HCT116 (cell line): ENCODE data around the gene NLGN4Y. TPM values are rescaled to one million over a fixed set of nuclear protein-coding genes. Genes with fewer than 3 reads are reported as not detected.

Experiments
- ATAC-seq: fragments of 200-7000 bp; cut with Tn5 transposase; 2 replicates; pipeline ENCODE4 v1.9.1; 2020; ENCODE audit warnings: mild to moderate bottlenecking, moderate library complexity
- BruUV-seq: library from RNA; stranded (reverse); fragments of 400-500 nt; replicated peaks from 2 replicates; lab custom pipeline; 2021; lab: Mats Ljungman, UMichigan
- CTCF ChIA-PET: fragments of 300-600 bp; sonication (Branson Sonifier 250); formaldehyde crosslinking; loops from one replicate; lab custom pipeline; 2021; ENCODE audit warnings: antibody characterized with exemption; lab: Charles Lee
- POLR2A ChIA-PET: fragments of 300-600, 350-600 bp; sonication (Branson Sonifier 250); formaldehyde crosslinking; loops from one replicate; lab custom pipeline; 2021; ENCODE audit warnings: antibody characterized with exemption; lab: Charles Lee
- RAD21 ChIA-PET, 2 experiments: fragments of 300-600 bp; sonication (Branson Sonifier 250); formaldehyde crosslinking; loops; one replicate each; lab custom pipeline; 2023; ENCODE audit warnings: low total read pairs in 2 of 2; ENCODE audit not compliant: uncharacterized antibody in 2 of 2, unreplicated experiment in 2 of 2, low non-redundant PET in 1 of 2; lab: Charles Lee
- DNase-seq: peaks from one replicate; pipeline ENCODE4 v3.0.0-alpha.2; 2010; ENCODE audit warnings: low read depth, low spot score
- H2AFZ ChIP-seq: fragments of 200-600 bp; shearing (Covaris generic), sonication (generic); 2 replicates; pipeline ENCODE4 v1.6.1; 2017; ENCODE audit warnings: low read depth, mixed run types, mixed read lengths, antibody characterized with exemption, low read length; ENCODE audit not compliant: poor library complexity, severe bottlenecking
- H3K27ac ChIP-seq: 2 replicates; pipeline ENCODE4 v1.5.1; 2012; ENCODE audit warnings: low read depth, low read length
- H3K27me3 ChIP-seq: fragments of 200-600 bp; sonication (generic); 2 replicates; pipeline ENCODE4 v1.6.1; 2016; ENCODE audit warnings: mixed run types, low read length, mixed read lengths; ENCODE audit not compliant: insufficient read depth
- H3K36me3 ChIP-seq, 2 experiments: fragments of 200-500 bp in 1 of 2; fragments of 200-600 bp in 1 of 2; sonication (Bioruptor generic) in 1 of 2; sonication (generic) in 1 of 2; 2 replicates each; pipeline versions ENCODE4 v1.5.1 to v1.6.1; 2014 to 2016; ENCODE audit warnings: low read length in 2 of 2, inconsistent platforms in 1 of 2, mixed read lengths in 1 of 2, mixed run types in 1 of 2; ENCODE audit not compliant: insufficient read depth in 2 of 2, control insufficient read depth in 1 of 2
- H3K4me1 ChIP-seq, 2 experiments: fragments of 200-600 bp in 1 of 2; sonication (generic) in 1 of 2; 2 replicates each; pipeline versions ENCODE4 v1.5.1 to v1.6.1; 2012 to 2017; ENCODE audit warnings: low read length in 2 of 2, inconsistent platforms in 1 of 2, mild to moderate bottlenecking in 1 of 2, mixed read lengths in 1 of 2, mixed run types in 1 of 2, moderate library complexity in 1 of 2; ENCODE audit not compliant: insufficient read depth in 2 of 2, control insufficient read depth in 1 of 2
- H3K4me2 ChIP-seq: fragments of 200-600 bp; sonication (generic); 2 replicates; pipeline ENCODE4 v1.6.1; 2017; ENCODE audit warnings: mixed run types, low read length, mixed read lengths
- H3K4me3 ChIP-seq, 2 experiments: fragments of 200-600 bp in 1 of 2; sonication (generic) in 1 of 2; replicated peaks in 1 of 2; 2 replicates each; pipeline ENCODE4 v1.5.1; 2011 to 2016; ENCODE audit warnings: low read length in 2 of 2, control low read depth in 1 of 2, low read depth in 1 of 2, mild to moderate bottlenecking in 1 of 2, mixed read lengths in 1 of 2, mixed run types in 1 of 2
- H3K79me2 ChIP-seq: fragments of 200-600 bp; sonication (generic); 2 replicates; pipeline ENCODE4 v1.6.1; 2017; ENCODE audit warnings: mild to moderate bottlenecking, mixed run types, low read length, moderate library complexity, mixed read lengths; ENCODE audit not compliant: insufficient read depth
- H3K9ac ChIP-seq: fragments of 200-600 bp; sonication (generic); 2 replicates; pipeline ENCODE4 v1.6.1; 2016; ENCODE audit warnings: low read length, mixed read lengths
- H3K9me2 ChIP-seq: fragments of 200-600 bp; sonication (generic), shearing (Covaris generic); 2 replicates; pipeline ENCODE4 v1.6.1; 2017; ENCODE audit warnings: mixed run types, mild to moderate bottlenecking, moderate library complexity; ENCODE audit not compliant: insufficient read depth
- H3K9me3 ChIP-seq, 2 experiments: fragments of 200-500 bp in 1 of 2; fragments of 200-600 bp in 1 of 2; sonication (Bioruptor generic) in 1 of 2; sonication (generic) in 1 of 2; 2 replicates each; pipeline ENCODE4 v1.6.1; 2014 to 2017; ENCODE audit warnings: low read length in 2 of 2, mixed read lengths in 2 of 2, inconsistent platforms in 1 of 2, low read depth in 1 of 2, mild to moderate bottlenecking in 1 of 2, mixed run types in 1 of 2, moderate library complexity in 1 of 2; ENCODE audit not compliant: control insufficient read depth in 1 of 2, insufficient read depth in 1 of 2
- H4K20me1 ChIP-seq: fragments of 200-600 bp; sonication (generic), shearing (Covaris generic); 2 replicates; pipeline ENCODE4 v1.6.1; 2017; ENCODE audit warnings: mixed run types, mild to moderate bottlenecking, moderate library complexity; ENCODE audit not compliant: insufficient read depth
- CBX3 ChIP-seq: IDR thresholded peaks from 2 replicates; pipeline ENCODE4 v1.6.1; 2012; ENCODE audit warnings: low read depth
- CEBPB ChIP-seq: IDR thresholded peaks from 2 replicates; pipeline ENCODE4 v1.6.1; 2012; ENCODE audit warnings: low read depth
- ELF1 ChIP-seq: IDR thresholded peaks from 2 replicates; pipeline ENCODE4 v1.6.1; 2012; ENCODE audit warnings: low read depth, borderline replicate concordance
- EZH2 ChIP-seq: fragments of 200-600 bp; sonication (generic); IDR thresholded peaks from 2 replicates; pipeline ENCODE4 v1.6.1; 2017; ENCODE audit warnings: antibody characterized with exemption, mixed run types
- EZH2phosphoT487 ChIP-seq: fragments of 200-600 bp; IDR thresholded peaks from 2 replicates; pipeline ENCODE4 v1.6.1; 2018; ENCODE audit warnings: antibody characterized with exemption, borderline replicate concordance
- FOSL1 ChIP-seq: IDR thresholded peaks from 2 replicates; pipeline ENCODE4 v1.6.1; 2012; ENCODE audit warnings: low read depth
- MAX ChIP-seq: IDR thresholded peaks from 2 replicates; pipeline ENCODE4 v1.6.1; 2012
- POLR2A ChIP-seq: IDR thresholded peaks from 2 replicates; pipeline ENCODE4 v1.7.0; 2011; ENCODE audit warnings: borderline replicate concordance; ENCODE audit not compliant: insufficient read depth, insufficient read length; ENCODE audit errors: extremely low read depth
- POLR2AphosphoS5 ChIP-seq: IDR thresholded peaks from 2 replicates; pipeline ENCODE4 v1.6.1; 2011; ENCODE audit warnings: mild to moderate bottlenecking, low read depth, low read length, moderate library complexity
- SIN3A ChIP-seq: IDR thresholded peaks from 2 replicates; pipeline ENCODE4 v1.6.1; 2012; ENCODE audit warnings: low read depth
- SP1 ChIP-seq: IDR thresholded peaks from 2 replicates; pipeline ENCODE4 v1.6.1; 2012; ENCODE audit warnings: low read depth
- TCF7L2 ChIP-seq: IDR thresholded peaks from 2 replicates; pipeline ENCODE4 v1.7.0; 2011; ENCODE audit warnings: borderline replicate concordance, inconsistent platforms; ENCODE audit not compliant: insufficient read depth, insufficient read length; ENCODE audit errors: extremely low read depth
- ZBTB33 ChIP-seq: IDR thresholded peaks from 2 replicates; pipeline ENCODE4 v1.6.1; 2011; ENCODE audit warnings: mild to moderate bottlenecking, low read length, moderate library complexity; ENCODE audit not compliant: insufficient replicate concordance; ENCODE audit errors: extremely low read depth
- intact Hi-C: fragments of 100-400 bp; cut with micrococcal nuclease; formaldehyde crosslinking; loops from 2 replicates; pipeline ENCODE4 v1.10.0; 2022
- total RNA-seq: library from RNA; stranded (reverse); gene quantifications from one replicate; pipeline ENCODE4 v1.2.1, GENCODE V29; 2021; ENCODE audit not compliant: unreplicated experiment
- TF ChIP-seq, protein P1 (sequence below), 3 experiments: fragments of 200-600 bp in 1 of 3; sonication (generic) in 1 of 3; IDR thresholded peaks in 2 of 3; conservative IDR thresholded peaks in 1 of 3; 2 replicates each; pipeline ENCODE4 v1.5.1; 2012 to 2017; ENCODE audit warnings: low read depth in 2 of 3, low read length in 2 of 3, antibody characterized with exemption in 1 of 3, borderline replicate concordance in 1 of 3, control low read depth in 1 of 3, mild to moderate bottlenecking in 1 of 3, mixed read lengths in 1 of 3, mixed run types in 1 of 3, moderate library complexity in 1 of 3; ENCODE audit not compliant: insufficient read depth in 1 of 3

NLGN4Y gene
- total RNA-seq, 1 experiment from 2014 or later, result 0.22 TPM

- Histone ChIP-seq H2AFZ (no peak overlapping the region), H3K4me3 (no peak overlapping the region), H3K4me1 (no peaks in the 10 kb centered on the region), H3K9me3 (no peaks in the 10 kb centered on the region), H3K9me2 (no peaks in the 10 kb centered on the region), H3K27me3 (no peaks in the 10 kb centered on the region), H3K4me2 (no peak overlapping the region), H3K79me2 (no peaks in the 10 kb centered on the region), H3K36me3 (no peaks in the 10 kb centered on the region), H3K9ac (no peak overlapping the region), H3K27ac (no peak overlapping the region), H4K20me1 (no peaks in the 10 kb centered on the region)
- CTCF ChIA-PET, result no interaction called here
- no peak for TF ChIP-seq ZBTB33
- TF ChIP-seq MAX, result no peak
- no peak for TF ChIP-seq SP1
- no peak for TF ChIP-seq ELF1
- TF ChIP-seq FOSL1, result no peak
- TF ChIP-seq POLR2AphosphoS5, result no peak
- no peak for TF ChIP-seq EZH2
- no peak for TF ChIP-seq POLR2A
- no peak for TF ChIP-seq CEBPB
- TF ChIP-seq CBX3, result no peak
- TF ChIP-seq, protein P1, sequence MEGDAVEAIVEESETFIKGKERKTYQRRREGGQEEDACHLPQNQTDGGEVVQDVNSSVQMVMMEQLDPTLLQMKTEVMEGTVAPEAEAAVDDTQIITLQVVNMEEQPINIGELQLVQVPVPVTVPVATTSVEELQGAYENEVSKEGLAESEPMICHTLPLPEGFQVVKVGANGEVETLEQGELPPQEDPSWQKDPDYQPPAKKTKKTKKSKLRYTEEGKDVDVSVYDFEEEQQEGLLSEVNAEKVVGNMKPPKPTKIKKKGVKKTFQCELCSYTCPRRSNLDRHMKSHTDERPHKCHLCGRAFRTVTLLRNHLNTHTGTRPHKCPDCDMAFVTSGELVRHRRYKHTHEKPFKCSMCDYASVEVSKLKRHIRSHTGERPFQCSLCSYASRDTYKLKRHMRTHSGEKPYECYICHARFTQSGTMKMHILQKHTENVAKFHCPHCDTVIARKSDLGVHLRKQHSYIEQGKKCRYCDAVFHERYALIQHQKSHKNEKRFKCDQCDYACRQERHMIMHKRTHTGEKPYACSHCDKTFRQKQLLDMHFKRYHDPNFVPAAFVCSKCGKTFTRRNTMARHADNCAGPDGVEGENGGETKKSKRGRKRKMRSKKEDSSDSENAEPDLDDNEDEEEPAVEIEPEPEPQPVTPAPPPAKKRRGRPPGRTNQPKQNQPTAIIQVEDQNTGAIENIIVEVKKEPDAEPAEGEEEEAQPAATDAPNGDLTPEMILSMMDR (IDR thresholded peaks at IDR 0.05 in 2 of 3, conservative IDR thresholded peaks at IDR 0.05 in 1 of 3; ENCODE audit: borderline replicate concordance in 1 of 3, insufficient read depth in 1 of 3, low read depth in 2 of 3, low read length in 2 of 3), result no peak
- no peak for TF ChIP-seq TCF7L2
- no peak for TF ChIP-seq EZH2phosphoT487
- TF ChIP-seq SIN3A, result no peak
- POLR2A ChIA-PET, result no interaction called here
- RAD21 ChIA-PET, result no interaction called here
- BruUV-seq, result no TSS peak
- ATAC-seq, result no peak
- intact Hi-C loops, result no loop called here
- no peak for DNase-seq
These were observed 94.2 kb downstream of the NLGN4Y start for GRCh38 chrY:14618513-14618912.
